ENCODE measurements around the gene CSH2.
"Not testable (repeated sequence)": the region's sequence is repeated elsewhere in the genome, so short reads cannot be mapped to it uniquely, and the experiment has no call there.

DNA sequence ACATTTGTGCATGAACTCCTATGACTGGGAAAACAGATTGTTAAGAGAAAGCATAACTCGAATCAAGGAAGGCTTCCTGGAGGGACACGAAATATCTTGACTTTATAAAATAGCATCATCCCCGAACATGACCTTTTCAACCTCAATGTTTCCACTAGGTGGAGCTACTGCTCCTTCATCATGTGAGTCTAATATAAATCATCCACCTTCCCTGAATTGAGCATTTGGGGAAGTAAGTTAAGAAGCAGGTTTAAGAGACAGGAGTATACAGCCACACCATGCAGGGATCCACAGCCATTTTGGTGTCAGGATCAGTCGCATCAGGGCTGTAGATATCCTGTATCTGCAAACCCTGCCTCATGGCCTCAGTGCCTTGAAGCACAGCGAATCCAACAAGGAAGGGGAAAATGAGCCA lies 30.3 kb upstream of the CSH2 start:
- TF ChIP-seq CTCF (IDR thresholded peaks at IDR 0.05), result peak in 4 of 5 experiments; percentile 15 to 34 (median 22)
- not testable (repeated sequence) for TF ChIP-seq POLR2A (IDR thresholded peaks at IDR 0.05)

Measured in tibial nerve (tissue), 3 donors.